B cell (primary cell): ENCODE results near the gene VRTN. TPM values are rescaled to one million over a fixed set of nuclear protein-coding genes. Genes with fewer than 3 reads are reported as not detected.

Source experiments
- ATAC-seq: fragments of 200-7000 bp; cut with Tn5 transposase; one replicate; pipeline ENCODE4 v1.10.0; 2021; ENCODE audit warnings: low read depth, mild to moderate bottlenecking, moderate number of reproducible peaks, moderate library complexity
- CTCF ChIA-PET: fragments of 350-600 bp; sonication (Branson Sonifier 250); formaldehyde crosslinking; loops from one replicate; lab custom pipeline; 2021; ENCODE audit warnings: antibody characterized with exemption, inconsistent platforms; lab: Charles Lee
- POLR2A ChIA-PET: fragments of 350-600 bp; sonication (Branson Sonifier 250); formaldehyde crosslinking; loops from one replicate; lab custom pipeline; 2021; ENCODE audit warnings: antibody characterized with exemption; lab: Charles Lee
- DNase-seq: peaks from one replicate; pipeline ENCODE4 v3.0.0; 2013
- H2AFZ ChIP-seq: 2 replicates; pipeline ENCODE4 v1.6.1; 2012; ENCODE audit warnings: mild to moderate bottlenecking, low read depth, low read length; ENCODE audit not compliant: insufficient read depth, poor library complexity, severe bottlenecking
- H3K27ac ChIP-seq, 2 donors: 1 replicate in 1 of 2; 2 replicates in 1 of 2; pipeline ENCODE4 v1.5.1; 2012 to 2013; ENCODE audit warnings: low read length in 2 of 2, mild to moderate bottlenecking in 2 of 2, moderate library complexity in 1 of 2
- H3K27me3 ChIP-seq, 4 experiments: fragments of 200-600 bp in 1 of 4; sonication (generic) in 1 of 4; replicated peaks in 1 of 4; 1 replicate in 2 of 4; 2 replicates in 2 of 4; pipeline versions ENCODE4 v1.6.1 to v1.7.0; 2013 to 2016; ENCODE audit warnings: low read length in 3 of 4, mild to moderate bottlenecking in 2 of 4, mixed read lengths in 1 of 4, moderate library complexity in 1 of 4; ENCODE audit not compliant: insufficient read depth in 4 of 4, control insufficient read depth in 3 of 4; ENCODE audit errors: control extremely low read depth in 1 of 4
- H3K36me3 ChIP-seq, 2 experiments: replicated peaks in 1 of 2; 1 replicate in 1 of 2; 2 replicates in 1 of 2; pipeline versions ENCODE4 v1.6.1 to v1.7.1; 2013; ENCODE audit warnings: low read length in 1 of 2; ENCODE audit not compliant: insufficient read depth in 2 of 2, control insufficient read depth in 1 of 2; ENCODE audit errors: control extremely low read depth in 1 of 2, extremely low read depth in 1 of 2
- H3K4me1 ChIP-seq, 2 donors: fragments of 200-600 bp in 1 of 2; sonication (generic) in 1 of 2; 1 replicate in 1 of 2; 2 replicates in 1 of 2; pipeline versions ENCODE4 v1.5.1 to v1.6.1; 2013 to 2017; ENCODE audit warnings: low read length in 2 of 2; ENCODE audit not compliant: control insufficient read depth in 2 of 2, insufficient read depth in 2 of 2
- H3K4me2 ChIP-seq: replicated peaks from 2 replicates; pipeline ENCODE3; 2012; ENCODE audit warnings: mild to moderate bottlenecking, low read depth, low read length; ENCODE audit not compliant: poor library complexity, severe bottlenecking
- H3K4me3 ChIP-seq, 5 experiments: fragments of 200-600 bp in 1 of 5; sonication (generic) in 1 of 5; 1 replicate in 3 of 5; 2 replicates in 2 of 5; pipeline versions ENCODE4 v1.5.1 to v1.7.0; 2011 to 2016; ENCODE audit warnings: low read length in 4 of 5, mild to moderate bottlenecking in 4 of 5, low read depth in 2 of 5, control low read depth in 1 of 5, moderate library complexity in 1 of 5; ENCODE audit not compliant: insufficient read depth in 1 of 5; ENCODE audit errors: control extremely low read depth in 1 of 5, extremely low read depth in 1 of 5
- H3K79me2 ChIP-seq: fragments of 200-600 bp; sonication (generic); one replicate; pipeline ENCODE4 v1.6.0; 2016; ENCODE audit warnings: low read length; ENCODE audit not compliant: control insufficient read depth, insufficient read depth
- H3K9ac ChIP-seq: fragments of 200-600 bp; sonication (generic); 2 replicates; pipeline ENCODE4 v1.6.1; 2017; ENCODE audit warnings: mild to moderate bottlenecking, low read length, moderate library complexity
- H3K9me3 ChIP-seq, 3 donors: one replicate each; pipeline versions ENCODE4 v1.6.1 to v1.7.1; 2013; ENCODE audit warnings: low read length in 2 of 3; ENCODE audit not compliant: control insufficient read depth in 2 of 3, insufficient read depth in 1 of 3; ENCODE audit errors: control extremely low read depth in 1 of 3
- H4K20me1 ChIP-seq: 2 replicates; pipeline ENCODE4 v1.6.0; 2012; ENCODE audit warnings: mild to moderate bottlenecking, low read length; ENCODE audit not compliant: insufficient read depth, control insufficient read depth, poor library complexity, severe bottlenecking
- H3K27ac Mint-ChIP-seq: one replicate; pipeline ENCODE4 v1.8.0; 2021; ENCODE audit warnings: mixed read lengths
- H3K27me3 Mint-ChIP-seq: one replicate; pipeline ENCODE4 v1.8.0; 2021; ENCODE audit warnings: mixed read lengths
- H3K4me1 Mint-ChIP-seq: one replicate; pipeline ENCODE4 v1.8.0; 2021; ENCODE audit warnings: mixed read lengths
- H3K4me3 Mint-ChIP-seq: one replicate; pipeline ENCODE4 v1.8.0; 2021; ENCODE audit warnings: mixed read lengths
- H3K9me3 Mint-ChIP-seq: one replicate; pipeline ENCODE4 v1.8.0; 2022; ENCODE audit warnings: mixed read lengths; ENCODE audit not compliant: insufficient read depth
- EZH2 ChIP-seq: IDR thresholded peaks from 2 replicates; pipeline ENCODE4 v1.6.1; 2012; ENCODE audit warnings: borderline replicate concordance, low read depth, mild to moderate bottlenecking, moderate library complexity, low read length; ENCODE audit not compliant: insufficient read depth, poor library complexity, severe bottlenecking
- WGBS: methylation state at CpG from one replicate; pipeline ENCODE4 v1.1.5; 2013; ENCODE audit warnings: missing lambda C conversion rate; ENCODE audit not compliant: insufficient coverage; 5-methylcytosine and 5-hydroxymethylcytosine counted together
- intact Hi-C: fragments of 100-400 bp; cut with micrococcal nuclease; formaldehyde crosslinking; loops from one replicate; pipeline ENCODE4 v1.10.0; 2022
- polyA plus RNA-seq: library from polyadenylated mRNA; depleted of rRNA; stranded (reverse); fragments of >200 nt; gene quantifications from 2 replicates; pipeline ENCODE4 v1.2.3, GENCODE V29; 2012
- total RNA-seq, 2 donors: library from RNA; stranded (reverse); fragments of 120-200 nt in 1 of 2; gene quantifications; 1 replicate in 1 of 2; 2 replicates in 1 of 2; pipeline versions ENCODE4 v1.2.3 to v1.2.4, GENCODE V29; 2013 to 2022
- TF ChIP-seq, protein P1 (sequence below): fragments of 200-600 bp; IDR thresholded peaks from one replicate; pipeline ENCODE4 v1.8.0; 2022; ENCODE audit warnings: antibody characterized with exemption, mild to moderate bottlenecking

Gene VRTN
- total and polyA plus RNA-seq, 2 donors (not counting 1 experiment from before 2014, with no cell fraction given): not detected

DNA sequence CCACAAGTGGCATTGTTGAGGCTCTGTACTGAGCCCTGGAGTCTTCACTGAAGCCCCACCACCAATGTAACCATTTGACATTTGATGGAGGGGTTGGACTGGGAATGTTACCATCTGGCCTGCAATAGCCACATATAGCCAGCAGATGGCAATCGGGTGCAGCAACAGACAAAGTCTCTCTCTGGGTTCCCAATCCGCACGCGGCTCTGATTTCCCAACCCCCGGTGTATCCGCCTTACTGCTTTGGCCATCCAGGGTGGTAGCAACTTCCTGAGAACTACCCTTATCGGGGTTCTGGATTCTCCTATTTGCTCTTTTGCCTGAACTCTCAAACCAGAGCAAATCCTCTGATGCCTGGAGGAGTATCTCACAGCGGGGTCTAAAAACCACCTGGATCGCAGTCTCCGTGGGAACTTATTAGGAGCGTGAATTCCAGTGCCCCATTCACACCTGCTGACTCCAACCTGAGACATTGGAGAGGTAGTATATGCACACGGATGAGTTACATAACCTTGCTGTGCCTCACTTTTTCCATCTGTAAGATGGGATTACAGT, 14.2 kb downstream of the VRTN start:
- peaks cover 0 to 3% (median 0%) of the 10 kb centered on the region in 4 experiments for H3K27me3 ChIP-seq
- TF ChIP-seq, protein P1, sequence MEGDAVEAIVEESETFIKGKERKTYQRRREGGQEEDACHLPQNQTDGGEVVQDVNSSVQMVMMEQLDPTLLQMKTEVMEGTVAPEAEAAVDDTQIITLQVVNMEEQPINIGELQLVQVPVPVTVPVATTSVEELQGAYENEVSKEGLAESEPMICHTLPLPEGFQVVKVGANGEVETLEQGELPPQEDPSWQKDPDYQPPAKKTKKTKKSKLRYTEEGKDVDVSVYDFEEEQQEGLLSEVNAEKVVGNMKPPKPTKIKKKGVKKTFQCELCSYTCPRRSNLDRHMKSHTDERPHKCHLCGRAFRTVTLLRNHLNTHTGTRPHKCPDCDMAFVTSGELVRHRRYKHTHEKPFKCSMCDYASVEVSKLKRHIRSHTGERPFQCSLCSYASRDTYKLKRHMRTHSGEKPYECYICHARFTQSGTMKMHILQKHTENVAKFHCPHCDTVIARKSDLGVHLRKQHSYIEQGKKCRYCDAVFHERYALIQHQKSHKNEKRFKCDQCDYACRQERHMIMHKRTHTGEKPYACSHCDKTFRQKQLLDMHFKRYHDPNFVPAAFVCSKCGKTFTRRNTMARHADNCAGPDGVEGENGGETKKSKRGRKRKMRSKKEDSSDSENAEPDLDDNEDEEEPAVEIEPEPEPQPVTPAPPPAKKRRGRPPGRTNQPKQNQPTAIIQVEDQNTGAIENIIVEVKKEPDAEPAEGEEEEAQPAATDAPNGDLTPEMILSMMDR: peak; percentile 99
- TF ChIP-seq EZH2: no peak
- intact Hi-C loops: loop anchor here (1.0 to 2.0 kb wide), 4 partner anchors 40 to 250 kb away; partner anchors contain the start of gene LTBP2
- no peak overlapping the region for H3K9ac ChIP-seq
- Mint-ChIP-seq H3K4me3 (no peak overlapping the region), H3K27me3 (peaks cover 6% of the 10 kb centered on the region), H3K9me3 (no peaks in the 10 kb centered on the region), H3K4me1 (no peaks in the 10 kb centered on the region), H3K27ac (no peak overlapping the region)
- H4K20me1 ChIP-seq: no peaks in the 10 kb centered on the region
- no peaks in the 10 kb centered on the region for H3K79me2 ChIP-seq
- H3K36me3 ChIP-seq: no peaks in the 10 kb centered on the region
- ChIA-PET CTCF (interaction anchor here (1.0 to 4.9 kb wide), 9 partner anchors 38 to 247 kb away, joined by 4 to 48 read pairs (median 9); partner anchors contain the start of genes ISCA2 and NPC2), POLR2A (no interaction called here)
- WGBS: 24% methylated on average over 9 of the region's 12 CpGs
- H3K27ac ChIP-seq: no peak overlapping the region
- H2AFZ ChIP-seq: peak overlapping the region; percentile 51
- peak overlapping the region; percentile 46 for H3K4me2 ChIP-seq
- ATAC-seq (peak; percentile 88), DNase-seq (peak; percentile 79)
- peaks cover 4 to 5% of the 10 kb centered on the region in 2 donors for H3K4me1 ChIP-seq
- H3K4me3 ChIP-seq: no peak overlapping the region
- H3K9me3 ChIP-seq: no peaks in the 10 kb centered on the region

DNA sequence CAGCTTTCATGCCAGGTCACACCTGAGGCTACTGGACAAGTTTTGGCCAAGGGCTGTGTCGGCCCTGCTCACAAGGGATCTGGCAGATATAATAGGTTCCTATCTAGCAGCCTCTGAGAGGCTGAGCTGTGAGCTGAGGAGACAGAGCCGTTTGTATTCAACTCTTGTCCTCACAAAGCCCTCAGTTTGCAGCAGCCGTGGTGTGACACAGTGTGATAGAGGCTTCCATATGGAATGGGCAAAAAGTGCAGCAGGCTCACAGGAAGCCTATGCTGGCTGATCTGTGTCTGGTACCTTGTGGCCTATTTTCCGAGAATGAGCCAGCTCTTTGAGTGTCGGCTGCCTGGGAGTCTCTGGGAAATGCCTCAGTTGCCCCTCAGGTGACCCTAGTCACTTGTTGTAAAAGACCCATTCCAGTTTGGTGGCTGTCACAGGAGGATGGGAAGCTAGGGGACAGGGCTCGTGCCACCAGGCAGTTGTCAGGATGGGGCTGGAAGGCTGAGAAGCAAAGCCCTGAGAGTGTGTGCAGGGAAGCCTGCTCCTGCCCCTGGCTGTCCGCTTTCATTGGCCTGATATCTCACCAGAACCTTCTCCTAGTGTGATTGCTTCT, 16.1 kb downstream of the VRTN start:
- Mint-ChIP-seq H3K27ac (no peak overlapping the region), H3K4me3 (no peak overlapping the region), H3K9me3 (no peaks in the 10 kb centered on the region), H3K4me1 (no peaks in the 10 kb centered on the region), H3K27me3 (peaks cover 6% of the 10 kb centered on the region)
- intact Hi-C loops: no loop called here
- ChIA-PET POLR2A (no interaction called here), CTCF (interaction anchor here (0.7 to 3.3 kb wide), 7 partner anchors 37 to 245 kb away, joined by 3 to 48 read pairs (median 9); partner anchors contain the start of genes ISCA2 and NPC2)
- Histone ChIP-seq H3K9me3 (no peaks in the 10 kb centered on the region), H4K20me1 (no peaks in the 10 kb centered on the region), H2AFZ (no peak overlapping the region), H3K27ac (no peak overlapping the region), H3K9ac (no peak overlapping the region), H3K36me3 (no peaks in the 10 kb centered on the region), H3K79me2 (no peaks in the 10 kb centered on the region), H3K4me3 (no peak overlapping the region), H3K4me1 (peaks cover 4 to 5% of the 10 kb centered on the region in 2 donors), H3K27me3 (peaks cover 0 to 3% (median 0%) of the 10 kb centered on the region in 4 experiments), H3K4me2 (no peak overlapping the region)
- 85% methylated on average over 6 of the region's 7 CpGs for WGBS
- TF ChIP-seq, protein P1: no peak
- no peak for TF ChIP-seq EZH2
- DNase-seq (no peak), ATAC-seq (no peak)
